Femur (tissue), 1 donor: Measurements from ENCODE around the gene KIF12.
"Not testable (repeated sequence)": the region's sequence is repeated elsewhere in the genome, so short reads cannot be mapped to it uniquely, and the experiment has no call there.

Source experiments
- DNase-seq: peaks from one replicate; pipeline ENCODE4 v3.0.0-alpha.2; 2017

Gene KIF12

GRCh38 chr9:114098936-114099668 is at the start of gene KIF12:
TSS of gene KIF12 (minus strand) at chr9:114099292. CDS start at chr9:114099276, 16 bp downstream.
- peak; percentile 44 for DNase-seq

- no peak for DNase-seq
These were observed 47.6 kb upstream of the KIF12 start for GRCh38 chr9:114146735-114147134.

- DNase-seq = no peak
These were observed 44.1 kb upstream of the KIF12 start for GRCh38 chr9:114143234-114143633.

- no peak for DNase-seq
These were observed 42.7 kb upstream of the KIF12 start for GRCh38 chr9:114141553-114142402.

- DNase-seq = no peak
These were observed 41.8 kb upstream of the KIF12 start for GRCh38 chr9:114140850-114141249.

GRCh38 chr9:114140401-114140800 is 41.3 kb upstream of the KIF12 start:
- DNase-seq = no peak

- DNase-seq = no peak
These were observed 40.0 kb upstream of the KIF12 start for GRCh38 chr9:114139071-114139470.

- no peak for DNase-seq
These were observed 39.5 kb upstream of the KIF12 start for GRCh38 chr9:114138552-114138971.

- DNase-seq = no peak
These were observed 38.7 kb upstream of the KIF12 start for GRCh38 chr9:114137831-114138230.

GRCh38 chr9:114134827-114135396 is 35.8 kb upstream of the KIF12 start:
- DNase-seq = no peak

- no peak for DNase-seq
These were observed 33.4 kb upstream of the KIF12 start for GRCh38 chr9:114132550-114132918.

- DNase-seq = peak; percentile 62
These were observed 32.9 kb upstream of the KIF12 start for GRCh38 chr9:114131808-114132549.

- no peak for DNase-seq
These were observed 31.7 kb upstream of the KIF12 start for GRCh38 chr9:114130624-114131277.

GRCh38 chr9:114130141-114130540 is 31.0 kb upstream of the KIF12 start:
- DNase-seq = no peak

- not testable (repeated sequence) for DNase-seq
These were observed 29.7 kb upstream of the KIF12 start for GRCh38 chr9:114128759-114129158.

GRCh38 chr9:114126247-114127060 is 27.4 kb upstream of the KIF12 start:
- peak; percentile 36 for DNase-seq

- no peak for DNase-seq
These were observed 26.5 kb upstream of the KIF12 start for GRCh38 chr9:114125476-114126013.

GRCh38 chr9:114124666-114125475 is 25.8 kb upstream of the KIF12 start:
- no peak for DNase-seq

- no peak for DNase-seq
These were observed 25.0 kb upstream of the KIF12 start for GRCh38 chr9:114124138-114124537.
